GM21381 (cell line): ENCODE measurements around the gene KDM7A.

Experiments used
- ATAC-seq: cut with Tn5 transposase; IDR thresholded peaks from one replicate; pipeline ENCODE4 v1.9.1; 2021; ENCODE audit warnings: mild to moderate bottlenecking, moderate library complexity; ENCODE audit not compliant: unreplicated experiment

Gene KDM7A

DNA sequence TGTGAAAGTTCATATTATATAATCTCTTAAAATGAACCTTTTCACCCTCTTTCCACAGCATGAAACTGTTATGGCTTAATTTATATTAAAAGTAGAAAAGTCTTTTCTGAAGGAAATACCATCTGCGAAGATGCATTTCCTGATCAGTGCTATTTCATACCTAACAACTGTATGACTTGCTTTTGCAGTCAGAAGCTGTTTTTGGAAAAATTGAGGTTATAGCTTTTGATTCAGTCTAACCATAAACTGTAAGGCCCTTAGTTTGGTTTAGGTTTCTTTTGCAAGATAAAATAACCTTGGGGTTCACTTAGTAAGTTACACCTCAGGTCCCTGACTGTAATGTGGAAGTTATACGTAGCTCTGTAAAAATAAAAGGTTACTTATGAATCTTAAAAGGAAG, 91.3 kb downstream of the KDM7A start:
- no peak for ATAC-seq

DNA sequence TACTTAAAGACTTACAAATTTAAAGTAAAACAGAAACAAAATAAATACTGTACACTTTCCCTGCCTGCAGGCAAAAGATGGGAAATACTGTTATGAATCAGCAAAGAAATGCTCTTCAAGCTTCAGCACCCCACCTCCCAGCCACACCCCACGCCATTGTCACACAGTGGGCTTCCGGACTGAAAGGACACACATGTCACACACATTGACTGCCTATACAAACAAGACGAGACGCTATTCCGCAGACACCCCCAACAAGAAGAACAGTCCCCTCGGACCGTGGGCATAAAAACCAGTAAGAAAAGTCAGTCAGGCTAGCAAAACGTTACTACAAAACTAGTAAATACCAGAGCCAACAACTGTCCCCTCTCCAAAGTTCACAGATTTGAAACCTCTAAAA, 91.8 kb downstream of the KDM7A start:
- ATAC-seq, result peak; percentile 96

DNA sequence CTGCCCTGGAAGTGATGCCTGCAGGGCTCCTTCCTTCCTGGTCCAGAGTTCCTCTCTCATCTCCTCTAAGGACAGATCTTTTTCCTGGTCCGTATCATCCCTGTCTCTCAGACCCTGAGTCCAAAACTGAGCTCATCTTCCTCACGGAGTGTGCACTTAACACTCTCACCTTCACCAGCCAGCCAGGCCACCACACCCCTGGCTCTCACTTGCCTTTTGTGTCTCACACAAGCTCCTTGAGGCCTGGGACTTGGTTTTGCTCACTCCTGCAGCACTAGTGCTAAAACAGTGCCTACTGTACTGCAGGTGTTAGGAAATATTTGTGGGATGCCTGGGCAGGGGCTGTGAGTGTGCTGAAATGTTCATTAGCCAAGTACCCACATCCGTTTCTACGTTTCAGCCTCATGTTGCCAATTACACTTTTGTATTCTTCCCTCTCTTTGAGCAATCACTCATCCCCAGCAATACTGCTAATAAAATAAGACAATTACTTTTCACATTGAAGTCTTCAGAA, 92.6 kb downstream of the KDM7A start:
- no peak for ATAC-seq

DNA sequence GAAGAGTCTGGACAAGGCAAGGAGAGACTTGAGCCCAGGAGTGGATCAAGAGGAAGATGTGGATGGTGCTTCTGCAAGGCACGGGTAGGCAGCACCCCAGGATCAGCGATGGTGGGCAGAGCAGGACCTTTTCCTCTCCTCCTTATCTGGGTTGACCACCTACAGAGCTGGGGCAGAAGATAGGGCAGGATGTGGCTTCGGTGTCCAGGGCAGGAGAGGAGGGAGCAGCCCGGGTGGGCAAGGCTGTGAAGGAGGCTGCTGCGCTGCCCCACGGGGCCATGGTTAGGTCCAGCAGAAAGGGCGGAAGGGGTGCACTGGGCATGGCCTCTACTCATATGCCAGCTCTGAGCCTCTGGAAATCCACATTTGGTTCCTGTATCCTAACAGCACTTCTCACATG, 94.0 kb downstream of the KDM7A start:
- no peak for ATAC-seq

DNA sequence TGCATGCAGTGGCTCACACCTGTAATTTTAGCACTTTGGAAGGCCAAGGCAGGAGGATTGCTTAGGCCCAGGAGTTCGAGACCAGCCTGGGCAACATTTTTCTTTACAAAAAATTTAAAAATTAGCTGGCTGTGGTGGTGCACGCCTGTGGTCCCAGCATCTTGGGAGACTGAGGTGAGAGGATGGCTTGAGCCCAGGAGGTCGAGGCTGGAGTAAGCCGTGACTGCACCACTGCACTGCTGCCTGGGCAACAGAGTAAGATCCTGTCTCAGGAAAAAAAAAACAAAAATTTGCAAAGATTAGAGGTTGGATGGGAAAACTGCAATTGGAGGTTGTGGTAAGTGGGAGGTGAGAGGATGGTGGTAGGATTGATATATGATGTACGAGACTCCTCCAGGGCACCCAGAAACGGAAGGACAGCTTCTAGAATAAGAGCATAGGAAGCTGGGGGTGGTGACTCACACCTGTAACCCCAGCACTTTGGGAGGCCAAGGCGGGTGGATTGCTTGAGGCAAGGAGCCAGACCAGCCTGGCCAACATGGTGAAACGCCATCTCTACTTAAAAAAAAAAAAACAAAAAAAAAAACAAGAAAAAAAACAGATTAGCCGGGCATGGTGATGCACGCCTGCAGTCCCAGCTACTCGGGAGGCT, 94.9 kb downstream of the KDM7A start:
- ATAC-seq, result no peak

DNA sequence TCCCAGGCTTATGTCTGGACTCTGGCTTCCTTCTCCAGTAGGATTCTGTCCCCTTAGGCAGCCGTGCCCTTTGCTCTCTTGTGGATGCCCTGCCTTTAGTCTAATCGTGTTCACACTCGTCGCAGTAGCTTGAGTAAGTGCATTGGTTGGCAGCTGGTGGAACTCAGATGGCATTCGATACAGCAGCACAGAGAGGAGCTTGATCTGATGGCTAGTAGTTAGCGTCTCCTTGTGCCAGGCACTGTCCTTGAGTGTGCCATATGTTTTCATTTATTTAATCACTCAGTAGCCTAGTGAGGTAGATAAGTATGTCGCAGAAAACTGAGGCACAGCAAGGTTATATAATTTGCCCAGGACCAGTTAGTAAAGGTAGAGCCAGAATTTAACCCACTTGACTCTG, 95.9 kb downstream of the KDM7A start:
- no peak for ATAC-seq

DNA sequence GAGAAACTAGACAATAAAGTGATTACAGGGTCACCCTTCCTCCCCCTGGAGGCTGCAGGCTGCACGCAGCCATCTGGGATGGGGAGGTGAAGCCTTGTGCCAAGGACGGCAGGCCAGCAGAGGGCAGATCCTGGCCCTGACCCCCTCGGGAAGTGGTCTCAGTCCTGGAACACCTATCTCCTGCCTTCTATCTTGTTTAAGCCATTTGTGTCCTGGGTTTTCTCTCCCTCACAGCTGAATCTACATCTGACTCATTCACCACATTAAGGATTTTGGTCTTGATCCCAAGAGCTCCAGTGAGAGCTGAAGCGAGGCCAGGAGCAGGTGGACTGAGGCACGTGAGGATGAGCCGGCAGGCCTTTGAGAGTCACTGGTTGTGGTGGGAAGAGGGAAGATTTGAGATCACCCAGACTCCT, 97.7 kb downstream of the KDM7A start:
- no peak for ATAC-seq

DNA sequence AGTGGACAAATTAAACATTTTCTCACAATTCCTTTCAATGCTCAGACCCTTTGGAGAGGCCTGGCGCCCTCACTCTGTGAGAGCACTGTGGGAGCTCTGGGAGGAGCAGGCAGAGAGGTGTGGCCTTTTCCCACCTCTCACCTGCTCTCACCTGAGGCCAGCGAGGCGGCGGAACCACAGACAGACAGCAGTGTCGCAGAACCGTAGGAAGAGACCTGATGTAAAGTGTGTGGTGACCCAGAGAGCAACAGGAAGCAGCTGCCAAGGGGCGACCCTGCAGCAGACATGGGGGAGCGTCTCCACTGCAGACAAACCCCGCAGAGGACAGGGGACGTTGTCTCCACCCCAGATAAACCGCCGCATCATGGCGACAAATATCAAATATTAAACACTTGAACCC, 98.4 kb downstream of the KDM7A start:
- ATAC-seq, result no peak

DNA sequence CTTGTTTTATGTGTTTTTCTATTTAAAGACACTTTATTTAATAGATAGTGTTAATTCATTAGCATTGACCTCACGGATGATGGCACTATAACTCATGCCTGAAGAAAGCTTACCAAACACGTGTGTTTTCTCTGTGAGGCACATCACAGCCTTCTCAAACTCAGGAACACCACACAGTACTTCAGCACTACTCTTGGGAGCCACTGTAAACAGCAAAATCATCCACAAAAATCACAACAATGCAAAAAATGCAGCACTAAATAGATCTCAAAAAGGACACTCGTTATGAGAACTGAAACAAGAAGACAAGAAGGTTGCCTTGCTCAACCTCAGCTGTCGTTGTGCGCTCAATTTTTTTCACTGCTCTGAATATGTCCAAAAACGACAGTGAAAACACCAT, 102.0 kb downstream of the KDM7A start:
- ATAC-seq, result no peak

DNA sequence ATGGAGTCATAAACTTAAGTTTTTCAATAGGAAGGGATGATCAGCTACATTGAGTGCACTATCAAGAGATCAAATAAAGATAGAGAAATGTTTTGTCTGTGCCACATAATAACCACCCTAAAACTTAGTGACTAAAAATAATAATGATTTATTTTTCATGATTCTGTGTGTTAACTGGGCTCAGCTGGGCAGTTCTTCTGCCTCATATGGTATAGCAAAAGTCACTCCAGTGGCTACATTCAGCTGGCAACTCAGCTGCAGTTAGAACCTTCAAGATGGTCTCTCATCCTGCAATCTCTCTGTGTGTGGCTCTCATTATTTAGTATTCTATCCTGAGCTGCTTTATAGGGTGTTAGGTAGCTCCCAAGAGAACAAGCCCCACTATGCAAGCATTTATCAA, 106.2 kb downstream of the KDM7A start:
- ATAC-seq, result no peak

DNA sequence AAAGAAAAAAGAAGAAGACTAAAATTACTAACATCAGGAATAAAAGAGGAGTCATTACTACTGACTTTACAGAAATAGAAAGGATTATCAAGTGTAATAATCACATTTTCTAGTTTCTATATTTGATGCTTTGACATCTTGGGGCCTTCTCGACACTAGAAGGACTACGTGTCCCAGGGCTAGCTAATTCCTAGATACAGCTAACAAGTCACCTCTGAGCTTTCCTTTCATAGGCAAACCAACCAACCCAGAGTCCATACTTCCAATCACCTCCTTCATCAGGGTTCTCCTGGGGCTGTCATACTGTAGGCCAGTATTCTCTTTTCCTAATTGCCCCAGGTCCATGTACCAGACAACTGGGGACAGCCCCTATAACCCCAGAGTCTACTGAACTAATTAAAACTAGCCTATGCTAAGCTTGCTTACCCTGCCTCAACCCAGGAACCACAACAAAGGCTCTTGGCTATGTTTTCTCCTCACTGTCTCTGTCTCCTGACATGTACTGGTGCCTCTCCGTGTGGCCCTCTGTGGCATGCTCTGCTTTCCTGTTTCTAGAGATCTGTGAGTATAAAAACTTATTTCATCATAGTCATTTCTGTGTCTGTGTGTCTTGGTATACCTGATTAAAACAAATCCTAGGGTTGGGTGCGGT, 107.4 kb downstream of the KDM7A start:
- no peak for ATAC-seq

DNA sequence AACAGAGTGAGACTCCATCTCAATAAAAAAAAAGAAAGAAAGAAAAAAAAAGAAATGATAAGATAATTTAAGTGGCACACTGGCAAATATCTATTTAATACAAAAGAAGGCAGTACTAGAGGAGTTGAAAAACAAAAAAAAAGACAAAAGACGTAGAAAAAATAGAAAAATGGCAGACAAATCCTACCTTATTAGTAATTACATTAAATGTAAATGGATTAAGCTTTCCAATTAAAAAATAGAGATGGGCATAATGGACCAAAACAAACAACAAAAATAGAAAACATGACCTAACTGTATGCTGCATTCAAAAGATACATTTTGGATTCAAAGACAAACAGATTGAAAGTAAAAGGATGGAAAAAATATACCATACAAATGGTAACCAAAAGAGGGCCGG, 108.8 kb downstream of the KDM7A start:
- ATAC-seq, result no peak

DNA sequence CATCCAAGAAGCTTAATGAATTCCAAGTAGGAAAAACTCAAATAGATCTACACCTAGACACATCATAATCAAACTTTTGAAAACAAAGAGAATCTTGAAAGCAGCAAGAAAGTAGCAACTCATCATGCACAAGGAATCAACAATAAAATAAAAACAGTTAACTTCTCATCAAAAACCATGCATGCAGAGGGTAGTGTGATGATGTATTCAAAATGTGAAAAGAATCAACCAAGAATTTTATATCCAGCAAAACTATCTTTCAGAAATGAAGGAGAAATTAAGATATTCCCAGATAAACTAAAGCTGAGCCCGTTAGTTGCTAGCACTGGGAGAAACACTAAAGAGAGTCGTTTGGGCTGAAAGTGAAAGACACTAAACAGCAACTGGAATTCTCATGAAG, 109.7 kb downstream of the KDM7A start:
- no peak for ATAC-seq

DNA sequence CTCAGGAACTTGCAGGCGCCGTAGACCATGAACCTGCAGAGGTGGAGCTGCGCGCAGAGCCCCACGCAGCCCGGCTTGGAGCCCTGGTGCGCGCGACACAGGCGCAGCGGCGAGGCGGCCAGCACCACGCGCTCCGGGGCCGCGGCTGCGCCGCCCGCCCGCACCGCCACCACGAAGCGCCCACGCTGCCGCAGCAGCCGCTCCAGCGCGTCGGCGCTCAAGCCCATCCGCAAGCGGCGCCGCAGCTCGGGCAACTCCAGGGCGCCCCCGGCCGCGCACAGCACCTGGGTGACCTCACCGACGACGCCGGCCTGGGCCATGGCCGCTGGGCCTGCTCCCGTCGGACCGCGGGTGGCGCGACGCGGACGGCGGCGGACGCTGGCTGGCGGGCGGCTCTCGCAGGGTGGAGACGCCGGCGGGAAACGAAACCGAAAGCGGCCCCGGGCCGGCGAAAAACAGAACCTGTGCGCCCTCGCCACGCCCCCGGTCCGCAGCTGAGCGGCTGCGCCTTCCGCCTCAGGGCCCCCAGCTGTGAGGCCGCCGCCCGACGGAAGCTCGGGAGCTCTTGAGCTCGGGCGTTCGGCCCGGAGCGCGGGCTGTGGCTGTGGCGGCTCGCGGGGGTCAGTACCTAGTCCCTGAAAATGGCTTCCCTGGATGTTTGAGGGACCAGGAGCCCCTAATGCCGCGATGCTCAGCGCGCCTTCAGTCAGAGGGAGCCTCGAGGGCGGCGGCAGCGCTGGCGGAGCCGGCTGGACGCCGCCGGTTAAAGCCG, 114.1 kb downstream of the KDM7A start, which contains the start of gene PARP12:
PARP12 (minus strand) TSS at position 424 of the 772 bp plus-strand sequence; CDS start at position 320, 104 bp downstream.
- peak; percentile 83 for ATAC-seq

DNA sequence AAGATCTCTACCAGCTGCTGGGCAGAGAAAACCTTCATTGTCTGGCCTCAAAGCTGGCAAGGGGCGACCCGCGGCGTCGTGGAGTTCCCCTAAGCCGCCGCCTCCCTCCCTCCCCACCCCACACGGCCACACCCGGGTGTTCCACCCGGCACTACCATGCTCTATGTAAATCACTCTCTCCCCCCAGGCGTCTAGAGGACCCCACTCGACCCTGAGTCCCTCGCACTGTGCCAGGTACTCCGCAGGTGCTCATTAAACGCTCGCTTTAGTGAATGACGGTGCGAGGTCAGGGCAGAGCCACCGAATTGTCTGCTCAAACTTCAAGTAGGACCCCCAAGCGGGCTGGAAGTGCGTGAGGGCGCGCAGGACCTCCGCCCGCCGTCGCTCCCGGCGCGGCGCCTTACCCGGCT, 114.7 kb downstream of the KDM7A start:
- ATAC-seq, result peak; percentile 17

DNA sequence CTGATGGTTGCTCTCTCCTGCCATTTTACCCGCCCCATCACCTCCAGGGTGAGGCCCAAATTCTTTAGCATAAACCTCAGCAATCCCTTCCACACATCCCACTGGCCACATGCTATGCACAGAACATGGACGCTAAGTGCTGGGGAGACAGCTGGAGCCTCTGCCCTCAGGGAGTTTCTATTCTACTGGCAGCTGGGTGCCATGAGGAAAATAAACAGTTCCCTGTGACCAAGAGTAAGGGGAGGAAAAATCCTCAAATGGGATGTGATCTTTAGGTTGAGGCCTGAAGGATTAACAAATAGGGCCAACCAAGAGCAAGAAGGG, 115.2 kb downstream of the KDM7A start:
- no peak for ATAC-seq

DNA sequence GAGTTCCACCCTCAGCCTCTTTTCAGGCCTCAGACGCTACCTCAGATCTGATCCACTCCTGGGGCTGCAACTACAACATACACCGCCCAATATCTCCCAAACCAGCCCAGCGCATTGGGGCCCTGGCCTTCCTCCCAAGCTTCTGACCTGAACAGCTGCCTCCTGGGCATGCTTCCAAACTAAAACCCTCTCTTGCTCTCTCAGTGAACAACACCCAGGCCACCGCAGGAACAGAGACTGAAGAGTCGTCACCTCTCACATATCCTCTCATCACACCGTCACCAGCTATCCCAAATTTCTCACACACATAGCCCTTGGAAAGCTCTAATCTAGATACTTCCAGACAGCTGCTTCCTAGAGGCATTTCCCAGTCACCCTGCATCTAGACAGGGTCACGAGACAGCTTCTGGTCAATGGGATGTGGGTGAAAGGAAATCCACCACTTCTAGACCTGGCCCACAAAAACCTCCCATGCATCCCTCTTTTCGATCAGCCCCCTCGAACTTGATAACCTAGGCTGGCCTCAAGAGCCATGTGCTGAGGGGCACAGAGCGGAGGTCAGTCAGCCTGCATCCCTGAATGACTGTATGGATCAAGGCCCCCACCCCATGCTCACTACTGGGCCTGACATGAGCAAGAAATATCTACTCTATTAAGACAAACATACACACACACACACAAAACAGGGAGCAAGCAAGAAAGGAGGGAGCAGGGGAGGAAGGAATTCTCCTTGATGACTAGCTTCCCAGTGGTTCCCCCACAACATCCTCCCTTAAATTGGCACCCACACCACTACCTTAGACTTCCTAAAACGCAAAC, 115.8 kb downstream of the KDM7A start:
- no peak for ATAC-seq

DNA sequence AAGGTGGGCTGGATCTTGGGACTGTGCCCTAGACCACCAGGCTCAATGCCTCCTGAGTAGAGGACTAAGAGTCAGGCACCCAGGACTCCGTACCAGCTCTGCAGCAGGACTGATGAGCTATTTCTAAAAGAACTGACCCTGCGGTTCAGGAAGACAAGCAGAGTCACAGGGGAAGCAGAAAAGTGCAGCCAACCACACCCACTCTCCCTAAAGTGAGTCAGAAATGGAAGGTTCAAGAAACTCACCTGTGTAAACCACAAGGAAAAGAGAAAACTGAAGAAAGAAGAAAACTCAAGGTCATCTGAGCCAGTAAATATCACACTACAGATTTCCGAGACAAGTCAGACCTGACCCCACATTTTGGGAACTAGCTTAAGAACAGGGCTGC, 116.5 kb downstream of the KDM7A start:
- no peak for ATAC-seq

DNA sequence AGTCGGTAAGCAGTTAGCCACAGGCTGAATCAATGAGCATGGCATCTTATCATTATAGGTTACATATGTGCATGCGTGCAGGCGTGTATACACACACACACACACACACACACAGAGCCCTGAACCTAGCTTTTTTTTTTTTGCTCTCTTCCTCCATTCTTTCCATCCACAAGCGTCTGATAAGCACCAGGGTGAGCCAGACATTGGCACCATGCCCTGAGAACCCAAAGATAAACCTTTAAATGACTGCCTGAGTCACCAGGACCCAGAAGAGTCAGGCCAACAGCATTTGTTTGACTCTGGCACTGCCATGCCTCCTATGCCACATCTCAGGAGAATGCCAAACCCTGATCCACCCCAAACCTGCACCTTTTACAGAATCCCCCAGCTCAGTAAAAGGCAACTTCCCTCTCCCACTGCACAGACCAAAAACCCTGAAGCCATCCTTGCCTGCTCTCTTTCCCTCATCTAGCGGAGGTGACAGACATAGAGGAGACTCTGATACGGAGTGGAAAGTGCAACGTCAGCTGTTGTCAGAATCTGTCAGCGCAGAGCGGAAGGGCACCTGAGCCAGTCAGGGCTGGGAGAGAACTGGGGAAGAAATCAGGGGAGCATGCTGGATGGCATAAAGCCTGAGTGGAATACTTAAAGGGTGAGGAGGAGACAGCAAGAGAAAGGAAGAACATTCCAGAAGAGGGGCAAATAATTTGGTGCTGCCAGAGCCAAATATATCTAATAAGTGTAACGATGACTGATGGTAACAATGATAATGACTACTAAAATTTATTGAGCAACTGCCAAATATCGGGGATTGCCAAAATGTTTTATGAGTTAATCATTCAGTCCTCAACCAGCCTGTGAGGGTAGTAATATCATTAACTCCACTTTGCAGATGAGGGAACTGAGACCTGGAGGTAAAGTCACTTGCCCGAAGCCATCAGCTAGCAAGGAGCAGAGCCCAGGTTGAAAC, 117.2 kb downstream of the KDM7A start:
- no peak for ATAC-seq

DNA sequence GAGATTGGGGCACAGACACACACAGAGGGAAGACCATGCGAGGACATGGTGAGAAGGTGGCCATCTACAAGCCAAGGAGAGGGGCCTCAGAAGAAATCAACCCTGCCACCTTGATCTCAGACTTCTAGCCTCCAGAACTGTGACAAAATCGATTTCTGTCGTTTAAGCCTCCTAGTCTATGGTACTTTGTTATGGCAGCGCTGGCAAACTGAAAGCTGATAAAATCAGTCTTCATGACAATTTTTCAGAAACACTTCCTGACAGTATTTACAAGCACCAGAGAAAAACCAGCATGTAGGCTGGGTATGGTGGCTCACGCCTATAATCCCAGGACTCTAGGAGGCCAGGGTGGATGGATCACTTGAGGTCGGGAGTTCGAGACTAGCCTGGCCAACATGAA, 118.3 kb downstream of the KDM7A start:
- ATAC-seq, result no peak
